Endothelial cell of umbilical vein (primary cell): ENCODE results near the gene PIP5K1C.

Source experiments
- POLR2A ChIP-seq: IDR thresholded peaks from 2 replicates; pipeline ENCODE4 v1.6.1; 2012; ENCODE audit warnings: low read depth, mild to moderate bottlenecking, control low read depth, low read length
- TF ChIP-seq, protein P1 (sequence below), 2 donors: IDR thresholded peaks; 1 replicate in 1 of 2; 2 replicates in 1 of 2; pipeline ENCODE4 v1.5.1; 2011; ENCODE audit warnings: low read length in 2 of 2, mild to moderate bottlenecking in 2 of 2, moderate library complexity in 2 of 2, control low read depth in 1 of 2, inconsistent platforms in 1 of 2, low read depth in 1 of 2; ENCODE audit not compliant: insufficient read depth in 1 of 2; ENCODE audit errors: extremely low read depth in 1 of 2

- TF ChIP-seq, protein P1, sequence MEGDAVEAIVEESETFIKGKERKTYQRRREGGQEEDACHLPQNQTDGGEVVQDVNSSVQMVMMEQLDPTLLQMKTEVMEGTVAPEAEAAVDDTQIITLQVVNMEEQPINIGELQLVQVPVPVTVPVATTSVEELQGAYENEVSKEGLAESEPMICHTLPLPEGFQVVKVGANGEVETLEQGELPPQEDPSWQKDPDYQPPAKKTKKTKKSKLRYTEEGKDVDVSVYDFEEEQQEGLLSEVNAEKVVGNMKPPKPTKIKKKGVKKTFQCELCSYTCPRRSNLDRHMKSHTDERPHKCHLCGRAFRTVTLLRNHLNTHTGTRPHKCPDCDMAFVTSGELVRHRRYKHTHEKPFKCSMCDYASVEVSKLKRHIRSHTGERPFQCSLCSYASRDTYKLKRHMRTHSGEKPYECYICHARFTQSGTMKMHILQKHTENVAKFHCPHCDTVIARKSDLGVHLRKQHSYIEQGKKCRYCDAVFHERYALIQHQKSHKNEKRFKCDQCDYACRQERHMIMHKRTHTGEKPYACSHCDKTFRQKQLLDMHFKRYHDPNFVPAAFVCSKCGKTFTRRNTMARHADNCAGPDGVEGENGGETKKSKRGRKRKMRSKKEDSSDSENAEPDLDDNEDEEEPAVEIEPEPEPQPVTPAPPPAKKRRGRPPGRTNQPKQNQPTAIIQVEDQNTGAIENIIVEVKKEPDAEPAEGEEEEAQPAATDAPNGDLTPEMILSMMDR (IDR thresholded peaks at IDR 0.05; ENCODE audit: extremely low read depth in 1 of 2, insufficient read depth in 1 of 2, low read depth in 1 of 2, low read length in 2 of 2) = no peak
- TF ChIP-seq POLR2A = no peak
These were observed 43.2 kb upstream of the PIP5K1C start for GRCh38 chr19:3743486-3743885.
